ENCODE results near the gene MYOT. TPM values are rescaled to one million over a fixed set of nuclear protein-coding genes. Genes with fewer than 3 reads are reported as not detected.

Gene MYOT
- total and polyA plus RNA-seq, 9 donors: 0.23 to 2.2 (median 1.1) TPM; not detected in 2

DNA sequence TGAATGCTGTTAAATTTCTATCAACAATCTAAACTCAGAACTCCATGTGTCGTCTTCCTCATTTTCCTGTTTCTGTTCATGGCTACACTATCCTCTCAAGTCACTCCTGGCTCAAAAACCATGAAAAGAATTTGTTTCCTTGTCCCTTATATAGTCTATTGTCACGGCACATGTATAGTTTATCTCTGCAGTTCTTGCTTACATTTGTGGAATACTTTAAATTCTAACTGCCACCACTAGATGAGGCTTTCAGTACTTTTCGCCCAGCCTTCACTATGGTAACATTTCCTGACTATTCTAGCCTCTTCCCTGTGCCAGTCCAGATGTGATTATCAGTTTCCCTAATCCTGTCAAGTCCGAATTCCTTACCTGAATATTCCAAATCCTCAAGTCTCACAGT, 56.2 kb downstream of the MYOT start:
- no peaks in the 10 kb centered on the region for H3K4me1 ChIP-seq (ENCODE audit: insufficient read depth)
- H3K9me3 ChIP-seq: no peaks in the 10 kb centered on the region
- intact Hi-C loops (cut with DNase I): no loop called here
- WGBS, 3 donors: 7 to 31% (median 8%) methylated on average over 4 of the region's 4 CpGs
- no peak overlapping the region for H3K4me3 ChIP-seq
- no peaks in the 10 kb centered on the region for H3K27me3 ChIP-seq
- H3K27ac ChIP-seq: no peak overlapping the region
- DNase-seq: no peak
- TF ChIP-seq POLR2A (IDR thresholded peaks at IDR 0.05) (no peak), EP300 (IDR thresholded peaks at IDR 0.05) (no peak)
- TF ChIP-seq, protein P1, sequence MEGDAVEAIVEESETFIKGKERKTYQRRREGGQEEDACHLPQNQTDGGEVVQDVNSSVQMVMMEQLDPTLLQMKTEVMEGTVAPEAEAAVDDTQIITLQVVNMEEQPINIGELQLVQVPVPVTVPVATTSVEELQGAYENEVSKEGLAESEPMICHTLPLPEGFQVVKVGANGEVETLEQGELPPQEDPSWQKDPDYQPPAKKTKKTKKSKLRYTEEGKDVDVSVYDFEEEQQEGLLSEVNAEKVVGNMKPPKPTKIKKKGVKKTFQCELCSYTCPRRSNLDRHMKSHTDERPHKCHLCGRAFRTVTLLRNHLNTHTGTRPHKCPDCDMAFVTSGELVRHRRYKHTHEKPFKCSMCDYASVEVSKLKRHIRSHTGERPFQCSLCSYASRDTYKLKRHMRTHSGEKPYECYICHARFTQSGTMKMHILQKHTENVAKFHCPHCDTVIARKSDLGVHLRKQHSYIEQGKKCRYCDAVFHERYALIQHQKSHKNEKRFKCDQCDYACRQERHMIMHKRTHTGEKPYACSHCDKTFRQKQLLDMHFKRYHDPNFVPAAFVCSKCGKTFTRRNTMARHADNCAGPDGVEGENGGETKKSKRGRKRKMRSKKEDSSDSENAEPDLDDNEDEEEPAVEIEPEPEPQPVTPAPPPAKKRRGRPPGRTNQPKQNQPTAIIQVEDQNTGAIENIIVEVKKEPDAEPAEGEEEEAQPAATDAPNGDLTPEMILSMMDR (IDR thresholded peaks at IDR 0.05): no peak
- H3K36me3 ChIP-seq: no peaks in the 10 kb centered on the region

DNA sequence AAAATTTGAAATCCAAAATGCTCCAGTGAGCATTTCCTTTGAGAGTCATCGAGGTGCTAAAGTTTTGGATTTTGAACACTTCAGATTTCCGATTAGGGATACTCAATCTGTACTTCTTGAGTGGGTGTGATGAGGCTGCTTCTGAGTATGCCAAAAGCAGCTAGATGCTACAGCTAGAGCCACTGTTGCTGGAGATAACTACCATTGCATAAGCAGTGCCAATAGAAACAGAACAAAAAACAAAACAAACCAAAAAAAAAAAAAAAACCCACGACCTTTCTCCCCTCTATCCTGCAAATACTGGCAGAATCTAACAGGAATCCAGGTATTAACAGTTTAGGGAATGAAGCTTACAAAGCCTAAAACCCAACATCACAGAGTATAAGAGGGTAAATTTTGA, 65.1 kb downstream of the MYOT start:
- H3K36me3 ChIP-seq: no peaks in the 10 kb centered on the region
- no peak overlapping the region for H3K4me3 ChIP-seq
- no peaks in the 10 kb centered on the region for H3K27me3 ChIP-seq
- DNase-seq: no peak
- TF ChIP-seq EP300 (IDR thresholded peaks at IDR 0.05) (no peak), POLR2A (IDR thresholded peaks at IDR 0.05) (no peak)
- TF ChIP-seq, protein P1 (IDR thresholded peaks at IDR 0.05): no peak
- peaks cover 2% of the 10 kb centered on the region for H3K4me1 ChIP-seq (ENCODE audit: insufficient read depth)
- no peaks in the 10 kb centered on the region for H3K9me3 ChIP-seq
- WGBS, 3 donors: 12 to 30% (median 18%) methylated on average over 3 of the region's 3 CpGs
- H3K27ac ChIP-seq: no peak overlapping the region
- intact Hi-C loops (cut with DNase I): no loop called here

DNA sequence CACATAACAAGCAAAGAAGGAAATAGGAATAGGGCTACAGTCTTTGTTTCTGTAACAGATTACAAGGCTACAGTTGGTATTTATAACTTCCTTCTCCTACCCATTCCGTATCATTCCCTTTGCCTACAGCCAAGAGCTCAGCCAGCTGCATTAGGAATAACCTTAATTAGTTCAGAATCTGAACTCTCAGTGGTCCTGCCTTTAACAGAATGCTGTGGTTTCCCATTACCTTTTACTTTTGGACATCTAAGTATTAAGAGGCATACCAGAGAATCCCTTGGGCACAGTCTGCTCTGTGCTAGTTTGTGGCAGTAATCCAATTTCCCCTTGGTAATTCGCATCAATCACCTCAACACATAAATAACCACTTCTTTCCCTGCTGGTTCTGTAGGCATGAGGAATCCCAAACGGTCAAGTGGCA, 65.8 kb downstream of the MYOT start:
- DNase-seq: no peak
- no peaks in the 10 kb centered on the region for H3K27me3 ChIP-seq
- H3K4me3 ChIP-seq: no peak overlapping the region
- TF ChIP-seq, protein P1 (IDR thresholded peaks at IDR 0.05): no peak
- TF ChIP-seq POLR2A (IDR thresholded peaks at IDR 0.05): no peak
- TF ChIP-seq EP300 (IDR thresholded peaks at IDR 0.05): no peak
- H3K36me3 ChIP-seq: no peaks in the 10 kb centered on the region
- intact Hi-C loops (cut with DNase I): no loop called here
- H3K27ac ChIP-seq: peak overlapping the region in 1 of 2 donors; percentile 17
- WGBS, 3 donors: 10 to 25% (median 10%) methylated on average over 3 of the region's 3 CpGs
- no peaks in the 10 kb centered on the region for H3K9me3 ChIP-seq
- H3K4me1 ChIP-seq (ENCODE audit: insufficient read depth): peaks cover 2% of the 10 kb centered on the region

DNA sequence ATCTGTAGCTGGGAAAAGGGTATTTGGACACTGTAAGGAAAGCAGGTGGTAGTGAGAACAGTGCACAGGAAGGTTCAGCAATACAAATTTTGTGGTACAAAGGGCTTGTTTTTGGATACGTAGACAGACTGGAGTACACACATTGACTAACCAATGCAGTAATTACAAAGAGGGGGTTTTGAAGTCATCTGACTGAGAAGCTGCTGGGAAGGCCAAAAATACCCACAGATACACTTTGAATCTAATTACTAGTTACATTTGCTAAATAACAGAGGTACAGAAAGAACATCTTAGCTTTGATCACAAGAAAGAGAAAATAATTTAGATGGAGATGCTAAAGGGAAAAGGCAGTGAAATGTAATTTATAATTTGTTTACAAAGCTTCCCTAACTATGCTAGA, 67.5 kb downstream of the MYOT start:
- WGBS, 3 donors: 84 to 88% (median 85%) methylated on average over 1 of the region's 1 CpG
- Histone ChIP-seq H3K27me3 (no peaks in the 10 kb centered on the region), H3K4me1 (ENCODE audit: insufficient read depth) (peaks cover 2% of the 10 kb centered on the region), H3K36me3 (no peaks in the 10 kb centered on the region), H3K9me3 (no peaks in the 10 kb centered on the region), H3K4me3 (no peak overlapping the region), H3K27ac (no peak overlapping the region)
- TF ChIP-seq POLR2A (IDR thresholded peaks at IDR 0.05) (no peak), EP300 (IDR thresholded peaks at IDR 0.05) (no peak)
- TF ChIP-seq, protein P1 (IDR thresholded peaks at IDR 0.05): no peak
- DNase-seq: no peak
- intact Hi-C loops (cut with DNase I): no loop called here

Data from ovary (tissue), 9 donors.